ENCODE results near the gene MBP.

The MBP gene

GRCh38 chr18:77136076-77136718, 3.6 kb upstream of the MBP start:
- TF ChIP-seq OSR1 (CRISPR knock-in tag; IDR thresholded peaks at IDR 0.05): no peak
- no peak for TF ChIP-seq TSHZ2 (CRISPR knock-in tag; IDR thresholded peaks at IDR 0.05)
- no peak for TF ChIP-seq TOX (CRISPR knock-in tag; IDR thresholded peaks at IDR 0.05; ENCODE audit: borderline replicate concordance)
- TF ChIP-seq ZFP3 (CRISPR knock-in tag; IDR thresholded peaks at IDR 0.05): no peak
- no peak for TF ChIP-seq CSRNP3 (CRISPR knock-in tag; IDR thresholded peaks at IDR 0.05)
- no peak for TF ChIP-seq ARNTL (CRISPR knock-in tag; IDR thresholded peaks at IDR 0.05; ENCODE audit: borderline replicate concordance, low read depth)
- ATAC-seq: no peak

GRCh38 chr18:77135339-77136075, 2.9 kb upstream of the MBP start:
- ATAC-seq: no peak
- TF ChIP-seq PATZ1 (CRISPR knock-in tag; IDR thresholded peaks at IDR 0.05; ENCODE audit: borderline replicate concordance) (no peak), RARB (CRISPR knock-in tag; IDR thresholded peaks at IDR 0.05) (no peak), TOX (CRISPR knock-in tag; IDR thresholded peaks at IDR 0.05; ENCODE audit: borderline replicate concordance) (no peak)

GRCh38 chr18:77134611-77135010, 2.0 kb upstream of the MBP start:
- no peak for TF ChIP-seq ZNF565 (CRISPR knock-in tag; conservative IDR thresholded peaks at IDR 0.05; ENCODE audit: low read depth)
- no peak for TF ChIP-seq ZNF8 (CRISPR knock-in tag; IDR thresholded peaks at IDR 0.05)
- no peak for TF ChIP-seq CSDC2 (CRISPR knock-in tag; IDR thresholded peaks at IDR 0.05)
- TF ChIP-seq ARNTL (CRISPR knock-in tag; IDR thresholded peaks at IDR 0.05; ENCODE audit: borderline replicate concordance, low read depth): no peak
- no peak for TF ChIP-seq PPARA (CRISPR knock-in tag; IDR thresholded peaks at IDR 0.05; ENCODE audit: borderline replicate concordance)
- no peak for ATAC-seq

GRCh38 chr18:77133835-77134496, 1.4 kb upstream of the MBP start:
- TF ChIP-seq ZC3H10 (CRISPR knock-in tag; IDR thresholded peaks at IDR 0.05) (no peak), PPARA (CRISPR knock-in tag; IDR thresholded peaks at IDR 0.05; ENCODE audit: borderline replicate concordance) (no peak), ZNF8 (CRISPR knock-in tag; IDR thresholded peaks at IDR 0.05) (no peak), BACH2 (CRISPR knock-in tag; IDR thresholded peaks at IDR 0.05; ENCODE audit: borderline replicate concordance) (no peak), PATZ1 (CRISPR knock-in tag; IDR thresholded peaks at IDR 0.05; ENCODE audit: borderline replicate concordance) (no peak), OSR1 (CRISPR knock-in tag; IDR thresholded peaks at IDR 0.05) (no peak), ZNF70 (CRISPR knock-in tag; IDR thresholded peaks at IDR 0.05) (no peak), RARB (CRISPR knock-in tag; IDR thresholded peaks at IDR 0.05) (no peak), ZFP3 (CRISPR knock-in tag; IDR thresholded peaks at IDR 0.05) (no peak), ZNF565 (CRISPR knock-in tag; conservative IDR thresholded peaks at IDR 0.05; ENCODE audit: low read depth) (no peak)
- no peak for ATAC-seq

Measured in SK-N-SH treated with all-trans-retinoic acid at 6 μM for 48 hours (cell line).